Gastrocnemius medialis (tissue), 4 donors: ENCODE results near the gene NRTN. TPM values are rescaled to one million over a fixed set of nuclear protein-coding genes. Genes with fewer than 3 reads are reported as not detected.

ENCODE experiments used
- ATAC-seq, 2 donors: fragments of 150-250 bp; one replicate each; pipeline ENCODE4 v1.9.1; 2016
- DNase-seq, 2 donors: peaks; one replicate each; pipeline ENCODE4 v3.0.0-alpha.2; 2019
- H3K27ac ChIP-seq, 4 donors: fragments of 200-600 bp; sonication (generic); 1 replicate in 1 of 4; 2 replicates in 3 of 4; pipeline ENCODE4 v1.5.1; 2016 to 2018; ENCODE audit warnings: mild to moderate bottlenecking in 2 of 4, moderate library complexity in 1 of 4
- H3K27me3 ChIP-seq, 3 donors: fragments of 200-600 bp; sonication (generic) in 2 of 3; 1 replicate in 1 of 3; 2 replicates in 2 of 3; pipeline versions ENCODE4 v1.5.1 to v1.6.0; 2016 to 2019; ENCODE audit warnings: mild to moderate bottlenecking in 1 of 3, moderate library complexity in 1 of 3
- H3K36me3 ChIP-seq, 2 donors: fragments of 200-600 bp; sonication (generic) in 1 of 2; one replicate each; pipeline ENCODE4 v1.5.1; 2017 to 2018
- H3K4me1 ChIP-seq, 2 donors: fragments of 200-600 bp; sonication (generic) in 1 of 2; one replicate each; pipeline ENCODE4 v1.5.1; 2016 to 2017; ENCODE audit warnings: mild to moderate bottlenecking in 2 of 2
- H3K4me3 ChIP-seq, 4 donors: fragments of 200-600 bp; sonication (generic) in 3 of 4; 1 replicate in 1 of 4; 2 replicates in 3 of 4; pipeline ENCODE4 v1.5.1; 2016 to 2019; ENCODE audit warnings: mild to moderate bottlenecking in 2 of 4
- H3K9me3 ChIP-seq, 3 donors: fragments of 200-600 bp; sonication (generic) in 2 of 3; 1 replicate in 1 of 3; 2 replicates in 2 of 3; pipeline ENCODE4 v1.5.1; 2016 to 2019
- POLR2A ChIP-seq, 2 donors: fragments of 450-650 bp; IDR thresholded peaks; one replicate each; pipeline ENCODE4 v1.6.1; 2017; ENCODE audit warnings: antibody characterized with exemption in 2 of 2, mild to moderate bottlenecking in 2 of 2, moderate library complexity in 2 of 2
- in situ Hi-C, 4 donors: fragments of 200-750 bp; cut with MboI; loops; one replicate each; pipeline versions ENCODE4 v1.15.0 to v1.8.0; 2017; ENCODE audit warnings: low sequenced_read_pairs in 4 of 4
- intact Hi-C: fragments of 100-400 bp; cut with DNase I; formaldehyde crosslinking; loops from one replicate; pipeline ENCODE4 v1.15.1; 2023; ENCODE audit warnings: low total_unique reads
- total RNA-seq, 4 donors: library from RNA; depleted of rRNA; stranded (reverse); fragments of >200 nt; gene quantifications; one replicate each; pipeline versions ENCODE4 v1.1.0 to v1.2.3, GENCODE V29; 2016
- TF ChIP-seq, protein P1 (sequence below), 5 experiments: fragments of 450-650 bp in 3 of 5; fragments of 200-600 bp in 2 of 5; sonication (generic) in 2 of 5; IDR thresholded peaks in 4 of 5; conservative IDR thresholded peaks in 1 of 5; 1 replicate in 4 of 5; 2 replicates in 1 of 5; pipeline ENCODE4 v1.5.1; 2016 to 2019; ENCODE audit warnings: antibody characterized with exemption in 5 of 5, mild to moderate bottlenecking in 3 of 5, moderate library complexity in 3 of 5

The NRTN gene
- total RNA-seq, 4 donors from 2014 or later, result not detected

- TF ChIP-seq, protein P1, sequence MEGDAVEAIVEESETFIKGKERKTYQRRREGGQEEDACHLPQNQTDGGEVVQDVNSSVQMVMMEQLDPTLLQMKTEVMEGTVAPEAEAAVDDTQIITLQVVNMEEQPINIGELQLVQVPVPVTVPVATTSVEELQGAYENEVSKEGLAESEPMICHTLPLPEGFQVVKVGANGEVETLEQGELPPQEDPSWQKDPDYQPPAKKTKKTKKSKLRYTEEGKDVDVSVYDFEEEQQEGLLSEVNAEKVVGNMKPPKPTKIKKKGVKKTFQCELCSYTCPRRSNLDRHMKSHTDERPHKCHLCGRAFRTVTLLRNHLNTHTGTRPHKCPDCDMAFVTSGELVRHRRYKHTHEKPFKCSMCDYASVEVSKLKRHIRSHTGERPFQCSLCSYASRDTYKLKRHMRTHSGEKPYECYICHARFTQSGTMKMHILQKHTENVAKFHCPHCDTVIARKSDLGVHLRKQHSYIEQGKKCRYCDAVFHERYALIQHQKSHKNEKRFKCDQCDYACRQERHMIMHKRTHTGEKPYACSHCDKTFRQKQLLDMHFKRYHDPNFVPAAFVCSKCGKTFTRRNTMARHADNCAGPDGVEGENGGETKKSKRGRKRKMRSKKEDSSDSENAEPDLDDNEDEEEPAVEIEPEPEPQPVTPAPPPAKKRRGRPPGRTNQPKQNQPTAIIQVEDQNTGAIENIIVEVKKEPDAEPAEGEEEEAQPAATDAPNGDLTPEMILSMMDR (IDR thresholded peaks at IDR 0.05 in 4 of 5, conservative IDR thresholded peaks at IDR 0.05 in 1 of 5), result no peak
- no peak for TF ChIP-seq POLR2A (IDR thresholded peaks at IDR 0.05)
- Histone ChIP-seq H3K27ac (no peak overlapping the region), H3K4me1 (peaks cover 8 to 9% of the 10 kb centered on the region in 2 donors), H3K27me3 (peaks cover 0 to 20% (median 5%) of the 10 kb centered on the region in 3 donors), H3K36me3 (no peaks in the 10 kb centered on the region), H3K4me3 (no peak overlapping the region), H3K9me3 (no peaks in the 10 kb centered on the region)
- no peak for DNase-seq
- intact Hi-C loops, result no loop called here
- no peak for ATAC-seq
- in situ Hi-C loops, result no loop called here
Measured at GRCh38 chr19:5877882-5878281, 73.0 kb downstream of the NRTN start.

Other genes starting within 250 kb of the NRTN start
- under 1 TPM in 1 of 4 donors, not detected in 3; 0.10 TPM for gene TINCR, start 237.1 kb upstream of the NRTN start, total RNA-seq
- gene SAFB2, start 182.3 kb upstream of the NRTN start, total RNA-seq, result 10 to 100 TPM; 13.7 to 19.8 (median 18.4) TPM
- 10 to 100 TPM; 29.8 to 60.0 (median 56.1) TPM for gene SAFB, start 182.0 kb upstream of the NRTN start, total RNA-seq
- 100 to 1,000 TPM in 1 of 4 donors, 10 to 100 TPM in 3; 45.7 to 122 (median 74.8) TPM for gene MICOS13, start 124.6 kb upstream of the NRTN start, total RNA-seq
- gene HSD11B1L, start 124.0 kb upstream of the NRTN start, total RNA-seq, result 10 to 100 TPM in 3 of 4 donors, 1 to 10 TPM in 1; 5.8 to 33.2 (median 21.5) TPM
- gene RPL36, start 114.8 kb upstream of the NRTN start, total RNA-seq, result 100 to 1,000 TPM; 329 to 784 (median 462) TPM
- 10 to 100 TPM; 33.1 to 77.7 (median 70.4) TPM for gene LONP1, start 84.9 kb upstream of the NRTN start, total RNA-seq
- not detected for gene CATSPERD, start 84.4 kb upstream of the NRTN start, total RNA-seq
- gene PRR22, start 20.3 kb upstream of the NRTN start, total RNA-seq, result 1 to 10 TPM in 1 of 4 donors, under 1 TPM in 1, not detected in 2; 0.24 to 1.0 TPM
- 10 to 100 TPM; 19.5 to 45.9 (median 25.0) TPM for gene DUS3L, start 13.9 kb upstream of the NRTN start, total RNA-seq
- under 1 TPM in 1 of 4 donors, not detected in 3; 0.29 TPM for gene FUT6, start 34.6 kb downstream of the NRTN start, total RNA-seq
- under 1 TPM in 1 of 4 donors, not detected in 3; 0.32 TPM for gene FUT3, start 46.4 kb downstream of the NRTN start, total RNA-seq
- gene FUT5, start 65.5 kb downstream of the NRTN start, total RNA-seq, result not detected
- 100 to 1,000 TPM; 190 to 349 (median 221) TPM for gene NDUFA11, start 98.7 kb downstream of the NRTN start, total RNA-seq
- gene VMAC, start 99.8 kb downstream of the NRTN start, total RNA-seq, result 1 to 10 TPM in 3 of 4 donors, under 1 TPM in 1; 0.46 to 3.0 (median 2.1) TPM
- 1 to 10 TPM; 1.2 to 2.4 (median 2.0) TPM for gene CAPS, start 109.2 kb downstream of the NRTN start, total RNA-seq
- 10 to 100 TPM; 37.4 to 74.3 (median 61.3) TPM for gene RANBP3, start 173.1 kb downstream of the NRTN start, total RNA-seq